Right renal pelvis (tissue), 4 donors: ENCODE measurements around the gene OR2B2. TPM values are rescaled to one million over a fixed set of nuclear protein-coding genes. Genes with fewer than 3 reads are reported as not detected.
"Not testable (repeated sequence)": the region's sequence is repeated elsewhere in the genome, so short reads cannot be mapped to it uniquely, and the experiment has no call there.

Experiments
- DNase-seq, 4 donors: peaks; one replicate each; pipeline ENCODE4 v3.0.0-alpha.2; 2013; ENCODE audit warnings: low read depth in 4 of 4, low spot score in 3 of 4, missing footprints in 1 of 4
- polyA plus RNA-seq, 4 donors: library from polyadenylated mRNA; unstranded; fragments of 120-200 nt; gene quantifications; one replicate each; pipeline ENCODE4 v1.2.1, GENCODE V29; 2013; ENCODE audit not compliant: insufficient read length in 4 of 4

OR2B2 gene
- not detected for polyA plus RNA-seq

DNA sequence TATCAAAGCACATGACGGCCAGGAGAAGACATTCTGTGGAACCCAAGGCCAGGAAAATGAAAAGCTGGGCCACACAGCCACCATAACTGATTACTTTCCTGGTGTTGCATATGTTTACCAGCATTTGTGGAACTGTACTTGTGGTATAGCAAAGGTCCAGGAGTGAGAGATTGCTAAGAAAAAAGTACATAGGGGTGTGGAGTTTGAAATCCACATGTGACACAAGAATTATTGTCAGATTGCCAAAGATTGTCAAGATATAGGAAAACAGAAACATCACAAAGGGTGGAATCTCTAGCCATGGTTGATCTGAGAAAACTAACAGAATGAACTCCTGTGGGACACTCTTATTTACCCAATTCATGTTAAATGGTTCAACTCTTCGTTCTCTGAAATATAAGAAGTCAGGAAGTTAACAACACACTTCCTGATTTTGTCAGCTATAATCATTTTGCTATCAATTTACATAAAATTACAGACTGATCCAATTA, at the start of gene OR2B2:
TSS of gene OR2B2 (minus strand) at position 441 of the 491 bp plus-strand sequence. CDS start at position 364, 77 bp downstream.
- DNase-seq: no peak

DNA sequence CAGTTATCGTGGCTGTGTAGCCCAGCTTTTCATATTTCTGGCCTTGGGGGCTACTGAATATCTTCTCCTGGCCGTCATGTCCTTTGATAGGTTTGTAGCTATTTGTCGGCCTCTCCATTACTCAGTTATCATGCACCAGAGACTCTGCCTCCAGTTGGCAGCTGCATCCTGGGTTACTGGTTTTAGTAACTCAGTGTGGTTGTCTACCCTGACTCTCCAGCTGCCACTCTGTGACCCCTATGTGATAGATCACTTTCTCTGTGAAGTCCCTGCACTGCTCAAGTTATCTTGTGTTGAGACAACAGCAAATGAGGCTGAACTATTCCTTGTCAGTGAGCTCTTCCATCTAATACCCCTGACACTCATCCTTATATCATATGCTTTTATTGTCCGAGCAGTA, 45.3 kb upstream of the OR2B2 start:
- DNase-seq: no peak

GRCh38 chr6:27956941-27957340, 44.7 kb upstream of the OR2B2 start, which contains the start of gene OR2B6:
OR2B6 (plus strand) TSS chr6:27957241; CDS start chr6:27957241, 0 bp downstream.
- no peak for DNase-seq

DNA sequence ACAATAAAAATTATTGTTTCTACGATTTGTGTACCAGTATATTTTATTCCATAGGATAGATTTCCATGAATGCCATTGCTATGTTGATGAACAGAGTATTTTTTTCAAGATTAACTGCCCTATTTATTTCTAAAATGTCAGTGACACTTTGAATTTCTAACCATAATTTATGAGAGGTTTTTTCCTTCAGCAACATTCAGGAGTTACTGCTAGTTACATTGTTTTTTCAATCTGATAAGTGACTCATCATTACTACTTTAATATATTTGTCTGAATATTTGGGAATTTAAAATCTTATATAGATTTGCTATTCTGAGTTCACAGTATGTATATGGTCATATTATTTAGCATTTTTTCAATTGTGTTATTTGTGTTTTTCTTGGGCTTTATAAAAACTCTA, 38.8 kb upstream of the OR2B2 start:
- DNase-seq: no peak

DNA sequence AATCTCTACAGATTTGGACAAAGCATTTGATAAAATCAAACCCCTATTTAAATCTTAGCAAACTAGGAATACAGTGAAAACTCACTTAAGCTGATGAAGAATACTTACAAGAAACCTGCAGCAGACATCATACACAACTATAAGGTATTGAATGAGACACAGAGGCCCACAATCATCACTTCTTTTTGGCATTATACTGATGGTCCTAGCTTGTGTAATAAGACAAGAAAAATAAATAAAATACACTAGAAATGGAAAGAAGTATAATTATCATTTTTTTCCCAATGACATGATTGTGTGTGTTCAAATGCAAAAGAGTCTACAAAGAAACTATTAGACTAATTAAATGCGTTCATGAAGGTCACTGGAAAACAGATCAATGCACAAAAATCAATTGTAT, 36.0 kb upstream of the OR2B2 start:
- DNase-seq: no peak

DNA sequence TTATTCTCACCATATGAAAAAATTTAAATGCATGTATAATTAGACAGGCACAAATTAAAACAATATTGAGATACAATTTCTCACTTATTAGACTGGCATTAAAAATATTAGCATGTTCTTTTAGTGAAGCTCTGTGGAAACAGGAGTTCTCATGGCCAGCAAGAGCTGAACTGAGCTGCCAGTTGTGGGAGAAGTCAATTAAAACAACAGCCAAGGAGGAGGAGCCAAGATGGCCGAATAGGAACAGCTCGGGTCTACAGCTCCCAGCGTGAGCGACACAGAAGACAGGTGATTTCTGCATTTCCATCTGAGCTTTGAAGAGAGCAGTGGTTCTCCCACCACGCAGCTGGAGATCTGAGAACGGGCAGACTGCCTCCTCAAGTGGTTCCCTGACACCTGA, 30.9 kb upstream of the OR2B2 start:
- DNase-seq: not testable (repeated sequence)

GRCh38 chr6:27940766-27941165, 28.6 kb upstream of the OR2B2 start:
- DNase-seq: no peak

DNA sequence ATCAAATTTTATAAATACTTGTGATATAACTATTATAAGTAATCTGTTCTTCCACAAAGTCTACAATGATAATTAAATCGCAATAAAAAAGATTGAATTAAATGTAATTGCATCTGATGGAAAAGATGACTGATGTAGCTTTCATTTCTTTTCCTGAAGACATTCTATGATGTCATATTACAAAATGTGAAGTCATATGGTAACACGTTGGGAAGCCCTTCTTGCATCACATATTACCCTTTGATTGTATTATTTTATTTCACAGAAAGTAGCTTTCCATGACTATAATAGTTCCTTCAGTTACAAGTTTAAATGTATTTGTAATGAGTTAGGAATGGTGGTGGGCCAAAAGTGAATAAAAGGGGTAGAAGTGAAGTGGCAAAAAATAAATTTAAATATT, 19.0 kb upstream of the OR2B2 start:
- DNase-seq: no peak

DNA sequence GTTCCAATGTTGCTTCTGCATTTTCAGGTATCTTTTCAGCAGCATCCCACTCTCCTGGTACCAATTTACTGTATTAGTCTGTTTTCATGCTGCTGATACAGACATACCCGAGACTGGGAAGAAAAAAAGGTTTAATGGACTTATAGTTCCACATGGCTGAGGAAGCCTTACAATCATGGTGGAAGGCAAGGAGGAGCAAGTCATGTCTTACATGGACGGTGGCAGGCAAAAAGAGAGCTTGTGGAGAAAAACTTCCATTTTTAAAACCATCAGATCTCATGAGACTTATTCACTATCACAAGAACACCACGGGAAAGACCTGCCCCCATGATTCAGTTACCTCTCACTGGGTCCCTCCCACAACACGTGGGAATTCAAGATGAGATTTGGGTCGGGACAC, 17.7 kb upstream of the OR2B2 start:
- DNase-seq: not testable (repeated sequence)

- not testable (repeated sequence) for DNase-seq
Observed at GRCh38 chr6:27928041-27928440, 15.8 kb upstream of the OR2B2 start.

DNA sequence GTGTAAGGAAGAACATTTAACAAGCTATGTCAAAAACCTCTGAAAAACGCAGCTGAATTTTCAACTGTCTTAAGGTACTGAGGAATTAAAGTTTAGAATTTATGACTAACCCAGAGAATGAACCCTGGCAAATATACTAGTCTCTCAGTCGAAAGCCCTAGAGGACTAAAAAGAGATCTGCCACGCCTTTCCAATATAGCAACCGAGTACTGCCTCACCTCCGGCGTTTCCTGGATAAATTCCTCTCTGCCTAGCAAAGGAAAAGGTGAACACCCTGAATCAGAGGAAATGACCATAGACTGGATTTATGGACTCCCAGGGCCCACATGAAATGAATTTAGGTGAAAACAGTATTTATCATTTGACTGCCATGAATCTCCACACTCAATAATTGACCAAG, 12.0 kb upstream of the OR2B2 start:
- no peak for DNase-seq

DNA sequence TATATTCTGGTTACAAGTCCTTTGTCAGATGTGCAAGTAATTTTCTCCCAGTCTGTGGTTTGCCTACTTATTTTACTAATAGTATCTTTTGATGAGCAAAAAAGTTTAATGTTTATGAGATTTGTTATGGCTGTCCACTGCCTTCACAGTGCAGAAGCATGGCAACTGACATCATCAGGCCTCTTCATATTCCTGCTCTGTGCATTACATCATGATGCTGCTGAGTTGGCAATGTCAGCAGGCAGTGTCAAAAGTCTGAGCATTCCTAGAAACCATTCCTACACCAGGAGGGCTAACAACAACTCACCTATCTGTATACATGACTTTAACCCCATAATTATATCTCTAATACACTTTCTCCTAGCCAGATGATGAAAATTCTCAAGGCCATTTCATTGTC, 10.8 kb upstream of the OR2B2 start:
- DNase-seq: no peak

GRCh38 chr6:27908017-27908416, 4.2 kb downstream of the OR2B2 start:
- no peak for DNase-seq

DNA sequence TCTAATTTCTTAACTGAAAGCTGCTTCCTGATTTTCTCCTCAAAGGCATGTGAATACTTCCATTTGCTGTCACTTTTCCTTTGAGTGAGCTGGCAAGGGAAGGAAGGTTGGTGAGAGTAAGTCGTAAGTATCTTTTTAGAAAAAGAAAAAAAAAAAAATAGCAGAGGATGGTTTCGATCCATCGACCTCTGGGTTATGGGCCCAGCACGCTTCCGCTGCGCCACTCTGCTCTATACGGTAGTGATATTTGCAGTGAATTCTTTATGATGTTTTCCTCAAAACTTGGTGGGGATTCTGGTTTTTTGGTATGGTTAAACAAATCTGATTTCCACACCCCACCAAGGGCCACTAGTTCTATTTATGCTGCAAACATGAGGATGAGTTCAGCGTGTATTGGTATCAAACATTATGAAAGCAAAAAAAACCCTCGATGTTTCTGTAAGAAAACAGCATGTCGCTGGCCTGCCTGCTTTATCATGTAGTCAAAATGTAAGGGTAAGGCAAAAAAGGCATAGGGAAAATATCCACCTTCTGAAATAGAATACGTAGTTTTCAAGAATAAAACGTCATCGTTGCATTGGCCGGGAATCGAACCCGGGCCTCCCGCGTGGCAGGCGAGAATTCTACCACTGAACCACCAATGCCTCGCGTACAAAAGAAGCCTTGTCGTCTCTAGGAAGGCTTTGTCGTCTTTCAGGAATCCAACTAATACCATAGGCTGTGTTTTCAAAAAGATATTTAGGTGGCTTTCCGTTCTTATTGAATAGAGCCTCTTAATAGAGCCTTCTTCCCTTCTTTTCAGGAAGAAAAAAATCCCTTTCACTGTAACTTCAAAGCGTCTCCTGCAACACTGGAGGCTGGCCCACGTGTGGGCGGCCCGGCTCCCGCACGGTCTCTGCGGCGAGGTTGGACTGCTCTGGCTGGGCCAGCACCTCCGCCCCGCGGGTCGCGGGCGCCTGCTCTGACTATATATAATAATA, 9.6 kb downstream of the OR2B2 start:
- DNase-seq: peak in 2 of 4 donors; percentile 88 to 94

DNA sequence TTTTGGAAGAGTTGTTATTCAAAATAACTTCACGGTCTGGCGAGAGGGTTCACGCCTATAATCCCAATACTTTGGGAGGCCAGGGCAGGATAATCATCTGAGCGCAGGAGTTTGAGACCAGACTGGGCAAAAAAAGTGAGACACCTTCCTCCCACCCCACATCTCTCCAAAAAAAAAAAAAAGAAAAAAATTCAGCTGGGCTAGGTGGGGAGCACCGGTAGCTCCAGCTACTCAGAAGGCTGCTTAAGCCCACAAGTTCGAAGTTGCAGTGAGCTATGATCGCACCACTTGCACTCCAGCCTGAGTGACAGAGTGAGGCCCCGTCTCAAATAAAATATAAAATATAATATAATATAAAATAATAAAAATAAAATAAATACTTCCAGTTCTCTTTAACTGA, 10.4 kb downstream of the OR2B2 start:
- DNase-seq: no peak

DNA sequence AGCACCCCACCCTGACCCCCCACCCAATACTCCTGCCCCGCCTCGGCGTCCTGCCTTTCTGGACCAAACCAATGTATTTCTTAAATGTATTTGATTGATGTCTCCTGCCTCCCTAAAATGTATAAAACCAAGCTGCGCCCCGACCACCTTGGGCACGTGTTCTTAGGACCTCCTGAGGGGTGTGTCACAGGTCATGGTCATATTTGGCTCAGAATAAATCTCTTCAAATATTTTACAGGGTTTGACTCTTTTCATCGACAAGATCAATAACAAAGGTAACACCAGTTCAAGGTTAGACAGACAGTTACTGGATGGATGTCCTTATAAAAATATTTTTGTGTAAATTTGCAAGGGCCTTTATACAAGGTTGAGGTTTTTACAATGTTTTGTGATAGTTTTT, 12.0 kb downstream of the OR2B2 start:
- DNase-seq: not testable (repeated sequence)

- no peak for DNase-seq
Observed at GRCh38 chr6:27899543-27899942, 12.7 kb downstream of the OR2B2 start.

DNA sequence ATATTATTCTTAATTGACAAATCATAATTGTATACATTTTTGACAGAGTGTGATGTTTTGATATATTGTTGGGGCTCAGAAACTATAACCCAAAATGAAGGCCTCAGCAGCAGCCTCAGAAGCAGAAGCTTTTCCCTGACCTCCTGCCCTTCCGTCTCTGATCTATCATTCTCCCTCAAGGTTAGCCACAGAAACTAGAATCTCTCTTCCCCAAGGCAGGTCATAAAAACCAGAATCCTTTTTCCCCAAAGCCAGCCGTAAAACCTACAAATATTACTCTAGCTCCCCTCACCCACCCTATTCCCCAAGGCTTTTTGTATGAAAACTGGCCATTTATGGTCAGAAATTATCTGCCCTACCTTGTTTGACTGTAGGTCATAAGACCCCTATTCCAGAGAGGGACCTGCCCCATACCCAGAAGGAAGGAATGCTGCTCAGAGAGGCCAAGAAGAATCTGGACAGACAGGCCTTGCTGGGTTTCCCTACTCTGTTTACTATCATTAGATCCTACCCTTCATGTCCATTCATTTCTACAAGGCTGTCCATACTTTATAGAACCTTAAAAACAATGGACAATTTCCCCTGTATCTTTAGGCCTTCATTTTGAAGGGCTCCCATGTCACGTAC, 14.5 kb downstream of the OR2B2 start:
- DNase-seq: no peak

GRCh38 chr6:27896398-27896796, 15.8 kb downstream of the OR2B2 start:
- DNase-seq: no peak

- peak in 1 of 4 donors; percentile 74 for DNase-seq
Observed at GRCh38 chr6:27894839-27895762, 17.1 kb downstream of the OR2B2 start.
